ENCODE measurements around the gene ADAMTSL1.

Gene ADAMTSL1

GRCh38 chr9:18566121-18566520, 92.2 kb downstream of the ADAMTSL1 start:
- TF ChIP-seq CTCF (conservative IDR thresholded peaks at IDR 0.05; ENCODE audit: low read depth, low read length) = no peak
- DNase-seq (ENCODE audit: low read depth) = no peak
- no peak overlapping the region for H3K4me3 ChIP-seq (ENCODE audit: low read length)

- TF ChIP-seq CTCF (conservative IDR thresholded peaks at IDR 0.05; ENCODE audit: low read depth, low read length) = no peak
- DNase-seq (ENCODE audit: low read depth) = no peak
- no peak overlapping the region for H3K4me3 ChIP-seq (ENCODE audit: low read length)
Measured at GRCh38 chr9:18568973-18569372, 95.0 kb downstream of the ADAMTSL1 start.

GRCh38 chr9:18569941-18570630, 96.1 kb downstream of the ADAMTSL1 start:
- H3K4me3 ChIP-seq (ENCODE audit: low read length) = no peak overlapping the region
- no peak for TF ChIP-seq CTCF (conservative IDR thresholded peaks at IDR 0.05; ENCODE audit: low read depth, low read length)
- no peak for DNase-seq (ENCODE audit: low read depth)

- no peak for TF ChIP-seq CTCF (conservative IDR thresholded peaks at IDR 0.05; ENCODE audit: low read depth, low read length)
- DNase-seq (ENCODE audit: low read depth) = no peak
- H3K4me3 ChIP-seq (ENCODE audit: low read length) = no peak overlapping the region
Measured at GRCh38 chr9:18573021-18573556, 99.1 kb downstream of the ADAMTSL1 start.

- TF ChIP-seq CTCF (conservative IDR thresholded peaks at IDR 0.05; ENCODE audit: low read depth, low read length) = no peak
- H3K4me3 ChIP-seq (ENCODE audit: low read length) = no peak overlapping the region
- DNase-seq (ENCODE audit: low read depth) = no peak
Measured at GRCh38 chr9:18575686-18576085, 101.7 kb downstream of the ADAMTSL1 start.

GRCh38 chr9:18579536-18579935, 105.6 kb downstream of the ADAMTSL1 start:
- H3K4me3 ChIP-seq (ENCODE audit: low read length) = no peak overlapping the region
- TF ChIP-seq CTCF (conservative IDR thresholded peaks at IDR 0.05; ENCODE audit: low read depth, low read length) = no peak
- DNase-seq (ENCODE audit: low read depth) = no peak

GRCh38 chr9:18580151-18580550, 106.2 kb downstream of the ADAMTSL1 start:
- no peak for TF ChIP-seq CTCF (conservative IDR thresholded peaks at IDR 0.05; ENCODE audit: low read depth, low read length)
- H3K4me3 ChIP-seq (ENCODE audit: low read length) = no peak overlapping the region
- no peak for DNase-seq (ENCODE audit: low read depth)
